Cardiac fibroblast (primary cell): ENCODE measurements around the gene SLC35F3.

Experiments used
- DNase-seq, 2 donors: peaks; one replicate each; pipeline versions ENCODE4 v3.0.0 to v3.0.0-alpha.2; 2010; ENCODE audit warnings: low read depth in 2 of 2
- H3K4me3 ChIP-seq, 2 donors: replicated peaks in 1 of 2; 1 replicate in 1 of 2; 2 replicates in 1 of 2; pipeline ENCODE4 v1.5.1; 2011; ENCODE audit warnings: low read depth in 2 of 2, low read length in 2 of 2, mild to moderate bottlenecking in 2 of 2, moderate library complexity in 1 of 2
- CTCF ChIP-seq: IDR thresholded peaks from one replicate; pipeline ENCODE4 v1.5.1; 2011; ENCODE audit warnings: low read depth, mild to moderate bottlenecking, low read length, inconsistent platforms

SLC35F3 gene

GRCh38 chr1:234348964-234349363, 444.5 kb downstream of the SLC35F3 start:
- DNase-seq, result no peak
- H3K4me3 ChIP-seq, result no peak overlapping the region
- TF ChIP-seq CTCF, result no peak

- H3K4me3 ChIP-seq, result no peak overlapping the region
- TF ChIP-seq CTCF, result no peak
- DNase-seq, result no peak
Measured at GRCh38 chr1:234355782-234356510, 451.5 kb downstream of the SLC35F3 start.

- DNase-seq, result peak in 1 of 2 donors; percentile 8
- peak overlapping the region; percentile 8 to 18 for H3K4me3 ChIP-seq
Measured at GRCh38 chr1:234356615-234357269, 452.3 kb downstream of the SLC35F3 start.

GRCh38 chr1:234357831-234358230, 453.4 kb downstream of the SLC35F3 start:
- H3K4me3 ChIP-seq, result no peak overlapping the region
- DNase-seq, result no peak
- no peak for TF ChIP-seq CTCF

- no peak for TF ChIP-seq CTCF
- H3K4me3 ChIP-seq, result no peak overlapping the region
- no peak for DNase-seq
Measured at GRCh38 chr1:234361102-234361603, 456.7 kb downstream of the SLC35F3 start.

GRCh38 chr1:234362558-234362957, 458.1 kb downstream of the SLC35F3 start:
- no peak for DNase-seq
- no peak for TF ChIP-seq CTCF
- no peak overlapping the region for H3K4me3 ChIP-seq

- DNase-seq, result no peak
- no peak overlapping the region for H3K4me3 ChIP-seq
Measured at GRCh38 chr1:234368320-234369032, 464.0 kb downstream of the SLC35F3 start.

More at GRCh38 chr1:234368320-234369032, 464.0 kb downstream of the SLC35F3 start:
- TF ChIP-seq CTCF, result no peak
